ENCODE data around the gene LCA5L. TPM values are rescaled to one million over a fixed set of nuclear protein-coding genes. Genes with fewer than 3 reads are reported as not detected.

The LCA5L gene
- total and polyA plus RNA-seq, 2 of the 13 experiments (the other 11 are each of a cell fraction or from before 2014, with no cell fraction given) = 0.13 to 0.55 TPM

DNA sequence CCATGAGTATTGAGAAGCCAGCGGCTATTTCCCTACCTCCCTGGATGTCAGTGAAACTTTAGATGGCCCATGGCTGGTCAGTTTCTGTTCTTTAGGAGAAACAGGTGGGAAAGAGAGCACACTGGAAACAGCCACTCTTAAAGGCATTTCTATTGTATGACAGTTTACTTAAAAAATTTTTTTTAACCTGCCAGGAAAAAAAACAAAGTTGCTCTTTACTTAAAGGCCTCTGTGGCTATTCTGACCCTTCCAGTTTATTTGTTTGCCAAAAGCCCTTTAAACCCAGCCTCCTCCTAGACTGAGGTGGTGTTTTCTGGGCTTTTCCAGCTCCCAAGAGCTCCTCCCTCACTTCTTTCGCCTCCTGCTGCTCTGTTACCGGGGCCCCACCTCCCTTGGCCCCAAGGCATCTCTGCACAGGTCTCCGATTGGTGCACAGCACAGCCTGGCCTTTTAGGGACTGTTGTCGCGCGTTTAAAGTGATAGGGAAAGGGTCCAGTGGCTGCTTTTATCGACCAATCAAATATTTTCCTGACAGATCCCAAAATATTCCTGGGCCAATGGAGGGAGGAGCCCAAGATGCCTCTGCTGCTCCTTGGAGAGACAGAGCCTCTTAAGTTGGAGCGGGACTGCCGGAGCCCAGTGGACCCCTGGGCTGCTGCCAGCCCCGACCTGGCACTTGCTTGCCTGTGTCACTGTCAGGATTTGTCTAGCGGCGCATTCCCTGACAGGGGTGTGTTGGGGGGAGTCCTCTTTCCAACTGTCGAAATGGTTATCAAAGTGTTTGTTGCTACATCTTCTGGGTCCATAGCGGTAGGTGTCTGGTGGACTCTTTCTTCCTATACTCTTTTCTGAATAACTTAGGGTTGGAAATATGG, 6.0 kb upstream of the LCA5L start, which contains the start of gene SH3BGR:
TSS of gene SH3BGR (plus strand) at position 639 of the 875 bp plus-strand sequence. CDS start at position 766, 127 bp downstream.
- Histone ChIP-seq H3K36me3 (replicated peaks in 1 of 2; ENCODE audit: control insufficient read depth in 1 of 2, insufficient read depth in 2 of 2, low read length in 2 of 2) (no peaks in the 10 kb centered on the region), H3K4me3 (replicated peaks in 1 of 3; ENCODE audit: insufficient read depth in 1 of 3, low read depth in 2 of 3, low read length in 3 of 3) (no peak within 1 kb of the TSS), H3K79me2 (ENCODE audit: insufficient read depth, low read length) (no peaks in the 10 kb centered on the region), H3K27me3 (ENCODE audit: control insufficient read depth in 1 of 2, insufficient read depth in 2 of 2, low read length in 2 of 2) (no peaks in the 10 kb centered on the region; a peak in 1 of 5 replicates), H3K9ac (ENCODE audit: insufficient read depth, low read depth, low read length) (no peak within 1 kb of the TSS), H3K9me3 (ENCODE audit: low read length) (no peaks in the 10 kb centered on the region), H3K4me2 (ENCODE audit: low read depth, low read length) (no peak within 1 kb of the TSS; the same call in 1 of the 2 replicates), H4K20me1 (ENCODE audit: insufficient read depth, low read length) (no peaks in the 10 kb centered on the region), H3K27ac (ENCODE audit: extremely low read length, insufficient read depth, low read length) (no peak within 1 kb of the TSS), H3K4me1 (ENCODE audit: insufficient read depth, low read length) (peaks cover 8% of the 10 kb centered on the region), H2AFZ (ENCODE audit: low read length) (no peak within 1 kb of the TSS)
- intact Hi-C loops (cut with micrococcal nuclease; ENCODE audit: unreplicated experiment) = no loop called here
- FAIRE-seq (no peak), DNase-seq (ENCODE audit: low spot score) (no peak), ATAC-seq (peak; percentile 36; the same call in 2 of the 3 replicates)
- ChIA-PET CTCF (ENCODE audit: low intra/inter-chr PET ratio, low total read pairs) (no interaction called here), POLR2A (no interaction called here)
- 53% methylated on average over 13 of the region's 15 CpGs for WGBS (ENCODE audit: low lambda C conversion rate)
- BruUV-seq (replicated peaks) = no TSS peak
- in situ Hi-C loops (cut with HindIII; ENCODE audit: extremely low pct_ligation_motif_present, low pct_unique_long_range_greater_than_20kb) = no loop called here
- TF ChIP-seq ZNF282 (IDR thresholded peaks at IDR 0.05; ENCODE audit: partially characterized antibody) (no peak), HNRNPH1 (optimal IDR thresholded peaks at IDR 0.05; ENCODE audit: low read depth, low read length) (no peak), PAX8 (CRISPR knock-in tag; IDR thresholded peaks at IDR 0.05; ENCODE audit: borderline replicate concordance) (no peak), ZFP1 (CRISPR knock-in tag; IDR thresholded peaks at IDR 0.05) (no peak), KLF9 (CRISPR knock-in tag; IDR thresholded peaks at IDR 0.05; ENCODE audit: low read depth) (no peak), ZNF121 (CRISPR knock-in tag; IDR thresholded peaks at IDR 0.05) (no peak), MEIS1 (CRISPR knock-in tag; IDR thresholded peaks at IDR 0.05; ENCODE audit: borderline replicate concordance) (no peak), TBP (CRISPR knock-in tag; IDR thresholded peaks at IDR 0.05) (no peak), ZNF468 (CRISPR knock-in tag; IDR thresholded peaks at IDR 0.05) (no peak), CEBPG (CRISPR knock-in tag; IDR thresholded peaks at IDR 0.05) (no peak), NFIC (IDR thresholded peaks at IDR 0.05; ENCODE audit: low read length) (no peak)
- TF ChIP-seq, protein P1, sequence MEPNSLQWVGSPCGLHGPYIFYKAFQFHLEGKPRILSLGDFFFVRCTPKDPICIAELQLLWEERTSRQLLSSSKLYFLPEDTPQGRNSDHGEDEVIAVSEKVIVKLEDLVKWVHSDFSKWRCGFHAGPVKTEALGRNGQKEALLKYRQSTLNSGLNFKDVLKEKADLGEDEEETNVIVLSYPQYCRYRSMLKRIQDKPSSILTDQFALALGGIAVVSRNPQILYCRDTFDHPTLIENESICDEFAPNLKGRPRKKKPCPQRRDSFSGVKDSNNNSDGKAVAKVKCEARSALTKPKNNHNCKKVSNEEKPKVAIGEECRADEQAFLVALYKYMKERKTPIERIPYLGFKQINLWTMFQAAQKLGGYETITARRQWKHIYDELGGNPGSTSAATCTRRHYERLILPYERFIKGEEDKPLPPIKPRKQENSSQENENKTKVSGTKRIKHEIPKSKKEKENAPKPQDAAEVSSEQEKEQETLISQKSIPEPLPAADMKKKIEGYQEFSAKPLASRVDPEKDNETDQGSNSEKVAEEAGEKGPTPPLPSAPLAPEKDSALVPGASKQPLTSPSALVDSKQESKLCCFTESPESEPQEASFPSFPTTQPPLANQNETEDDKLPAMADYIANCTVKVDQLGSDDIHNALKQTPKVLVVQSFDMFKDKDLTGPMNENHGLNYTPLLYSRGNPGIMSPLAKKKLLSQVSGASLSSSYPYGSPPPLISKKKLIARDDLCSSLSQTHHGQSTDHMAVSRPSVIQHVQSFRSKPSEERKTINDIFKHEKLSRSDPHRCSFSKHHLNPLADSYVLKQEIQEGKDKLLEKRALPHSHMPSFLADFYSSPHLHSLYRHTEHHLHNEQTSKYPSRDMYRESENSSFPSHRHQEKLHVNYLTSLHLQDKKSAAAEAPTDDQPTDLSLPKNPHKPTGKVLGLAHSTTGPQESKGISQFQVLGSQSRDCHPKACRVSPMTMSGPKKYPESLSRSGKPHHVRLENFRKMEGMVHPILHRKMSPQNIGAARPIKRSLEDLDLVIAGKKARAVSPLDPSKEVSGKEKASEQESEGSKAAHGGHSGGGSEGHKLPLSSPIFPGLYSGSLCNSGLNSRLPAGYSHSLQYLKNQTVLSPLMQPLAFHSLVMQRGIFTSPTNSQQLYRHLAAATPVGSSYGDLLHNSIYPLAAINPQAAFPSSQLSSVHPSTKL (CRISPR knock-in tag; IDR thresholded peaks at IDR 0.05) = no peak
